Daoy (cell line): Measurements from ENCODE around the gene GP5. TPM values are rescaled to one million over a fixed set of nuclear protein-coding genes. Genes with fewer than 3 reads are reported as not detected.

Source experiments
- DNase-seq: peaks from one replicate; pipeline ENCODE4 v3.0.0-alpha.2; 2015; ENCODE audit warnings: low read depth
- total RNA-seq: library from RNA; depleted of rRNA; stranded (reverse); fragments of >200 nt; shearing (Covaris generic); gene quantifications from 2 replicates; pipeline ENCODE4 v1.2.3, GENCODE V29; 2014; rRNA removed

Gene GP5
- total RNA-seq, result not detected in 2 replicates

- DNase-seq, result no peak
These were observed at the start of gene GP5 for GRCh38 chr3:194399166-194399565. GP5 (minus strand) TSS chr3:194399266; CDS start chr3:194398282, 984 bp downstream.

GRCh38 chr3:194447657-194448056 lies 48.6 kb upstream of the GP5 start:
- DNase-seq, result no peak

DNA sequence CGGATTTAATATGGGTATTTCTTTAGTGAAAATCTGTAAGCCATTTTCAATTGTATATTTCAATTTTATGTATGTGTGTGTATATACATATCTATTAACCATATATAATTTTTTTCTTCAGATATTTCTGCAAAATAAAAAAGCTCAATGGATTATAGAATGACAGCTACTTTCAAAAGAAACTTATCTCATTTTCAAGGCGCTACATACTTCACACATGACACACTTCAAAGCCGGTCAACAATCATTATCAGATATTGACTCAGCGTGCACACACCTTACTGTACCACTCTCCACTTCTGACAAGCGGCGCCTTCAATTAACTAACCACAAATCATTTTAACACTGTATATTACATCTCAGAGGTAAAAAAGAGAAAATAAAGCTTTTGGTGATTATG lies 48.1 kb upstream of the GP5 start:
- no peak for DNase-seq

GRCh38 chr3:194446754-194447153 lies 47.7 kb upstream of the GP5 start:
- DNase-seq, result no peak

DNA sequence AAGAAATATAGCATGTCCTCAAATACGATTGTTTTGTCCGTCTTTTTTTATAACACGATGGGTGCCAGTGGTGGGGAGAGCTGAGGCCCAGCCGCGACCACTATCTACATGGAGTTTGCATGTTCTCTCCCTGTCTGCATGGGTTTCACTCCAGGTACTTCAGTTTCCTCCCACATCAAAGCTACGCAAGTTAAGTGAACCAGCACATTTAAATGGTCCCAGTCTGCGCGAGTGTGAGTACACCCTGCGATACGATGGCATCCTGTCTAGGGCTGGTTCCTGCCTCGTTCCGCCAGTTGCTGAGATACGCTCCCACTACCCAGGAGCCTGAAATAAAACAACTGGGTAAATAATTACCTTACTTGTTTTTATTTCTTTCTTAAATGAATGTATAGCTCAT lies 47.1 kb upstream of the GP5 start:
- no peak for DNase-seq

- no peak for DNase-seq
These were observed 44.8 kb upstream of the GP5 start for GRCh38 chr3:194443901-194444300.

- DNase-seq, result no peak
These were observed 41.7 kb upstream of the GP5 start for GRCh38 chr3:194440756-194441155.

DNA sequence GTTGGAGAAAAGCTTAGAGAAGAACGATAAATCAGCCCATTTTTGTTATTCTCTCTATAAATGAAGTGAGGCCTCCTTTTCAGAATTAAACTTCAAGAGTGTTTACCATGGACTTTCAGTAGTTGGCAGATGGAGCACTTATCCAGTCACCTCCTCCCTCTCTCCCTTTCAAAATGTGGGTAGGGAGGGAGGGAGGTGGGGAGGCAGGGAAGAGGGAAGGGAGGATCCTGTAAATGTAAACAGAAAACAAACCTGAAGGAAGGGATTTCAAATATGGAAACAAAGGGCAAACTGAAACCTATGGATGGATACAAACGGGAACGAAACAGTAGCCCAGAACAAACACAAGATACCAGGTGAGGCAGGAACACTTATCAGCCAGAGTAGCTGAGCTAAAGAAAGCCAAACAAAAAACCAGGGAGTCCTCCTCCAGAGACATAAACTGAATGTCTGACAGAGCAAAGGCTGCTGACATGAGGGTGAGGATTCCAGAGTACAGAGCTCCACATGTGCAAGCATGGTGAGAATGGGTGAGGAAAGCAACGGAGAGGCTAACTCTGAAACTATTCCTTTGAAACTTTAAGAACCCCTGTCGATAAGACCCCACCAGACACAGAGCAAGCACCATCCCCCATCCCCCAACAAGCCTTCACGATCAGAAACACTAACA lies 41.0 kb upstream of the GP5 start:
- no peak for DNase-seq

GRCh38 chr3:194434503-194434902 lies 35.4 kb upstream of the GP5 start:
- no peak for DNase-seq

GRCh38 chr3:194431554-194431953 lies 32.5 kb upstream of the GP5 start:
- DNase-seq, result no peak

DNA sequence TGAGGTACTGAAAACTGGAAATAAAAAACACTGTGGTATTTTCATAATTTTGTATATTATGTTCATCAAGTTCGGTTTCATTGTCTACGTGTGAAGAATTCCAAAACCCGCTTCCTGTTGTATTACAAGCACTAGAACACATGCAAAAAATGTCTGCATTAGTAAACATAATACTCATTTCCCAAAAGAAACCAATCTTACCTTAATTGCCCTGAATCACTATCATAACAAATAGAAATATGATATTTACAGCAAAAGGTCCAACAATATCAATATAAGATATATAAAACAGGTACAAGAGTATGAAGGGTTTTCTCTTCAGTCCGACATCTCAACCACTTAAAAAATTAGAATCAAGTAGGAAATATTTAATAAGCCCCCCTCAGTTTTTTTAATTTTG lies 26.3 kb upstream of the GP5 start:
- DNase-seq, result no peak

DNA sequence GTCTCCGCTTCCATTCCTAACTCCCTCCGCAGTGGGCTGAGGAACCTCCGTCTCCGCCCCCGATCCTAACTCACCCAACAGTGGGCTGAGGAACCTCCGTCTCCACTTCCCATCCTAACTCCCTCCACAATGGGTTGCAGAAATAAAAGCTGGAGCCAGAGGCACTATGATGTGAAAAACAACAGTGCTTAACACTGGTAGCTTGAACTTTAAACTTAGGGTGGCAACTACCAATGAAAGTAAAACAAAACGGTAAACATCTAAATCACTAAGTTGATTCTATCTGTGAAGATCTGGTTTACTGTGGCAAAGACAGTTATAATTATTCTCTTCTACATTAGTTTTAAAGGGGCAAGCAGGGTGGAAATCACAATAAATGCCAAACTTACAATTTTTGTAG lies 25.9 kb upstream of the GP5 start:
- no peak for DNase-seq

DNA sequence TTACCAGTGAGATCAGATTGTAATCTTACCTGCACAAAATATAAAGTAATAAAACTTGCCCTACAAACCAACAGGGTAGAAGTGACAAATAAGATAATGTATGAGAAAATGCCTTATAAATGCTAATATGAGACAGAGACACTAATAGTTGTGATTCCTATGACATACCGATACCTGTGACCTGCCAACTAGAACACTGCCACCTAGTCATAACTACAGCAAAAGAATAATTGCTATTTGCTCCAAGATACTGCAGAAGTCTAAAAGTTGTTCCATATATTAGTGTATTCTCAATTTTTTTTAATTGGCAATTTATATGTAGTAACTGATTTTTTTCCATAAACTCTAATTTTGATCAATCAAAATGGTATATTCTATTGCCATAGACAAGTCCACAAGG lies 25.3 kb upstream of the GP5 start:
- no peak for DNase-seq

DNA sequence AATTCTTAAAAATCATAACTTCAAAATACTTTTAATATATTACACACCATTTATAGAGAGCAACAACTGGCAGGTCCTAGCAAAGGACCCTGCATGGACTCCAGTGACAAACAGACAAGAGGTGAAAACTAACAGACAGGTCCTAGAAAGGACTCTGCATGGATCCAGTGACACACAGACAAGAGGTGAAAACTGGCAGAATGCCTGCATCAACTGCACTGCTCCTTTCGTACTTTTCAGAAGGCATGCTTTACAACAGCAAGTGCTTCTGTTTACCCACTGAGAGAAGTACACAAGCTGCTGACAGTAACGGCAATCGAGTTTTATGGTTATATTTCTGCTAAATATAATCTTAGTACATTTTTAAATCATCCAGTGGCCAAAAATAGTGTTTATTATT lies 24.3 kb upstream of the GP5 start:
- no peak for DNase-seq

DNA sequence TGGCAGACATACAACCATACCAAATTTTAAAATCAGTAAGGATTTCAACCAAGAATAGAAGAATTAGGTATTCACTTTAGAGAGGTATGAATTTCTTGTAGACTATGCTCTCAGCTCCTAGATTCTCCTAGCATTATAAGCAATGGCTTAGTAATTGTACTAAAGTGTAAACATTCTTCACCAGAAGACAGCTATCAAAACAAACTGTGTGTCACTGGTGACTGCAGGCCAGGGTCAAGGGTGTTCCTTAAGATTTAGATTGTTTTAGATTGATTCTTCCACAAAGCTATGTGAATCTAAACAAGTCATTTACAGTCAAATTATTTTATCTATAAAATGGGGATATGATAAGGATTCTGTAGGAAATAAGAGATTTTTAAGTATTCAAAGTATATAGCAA lies 23.1 kb upstream of the GP5 start:
- DNase-seq, result no peak

DNA sequence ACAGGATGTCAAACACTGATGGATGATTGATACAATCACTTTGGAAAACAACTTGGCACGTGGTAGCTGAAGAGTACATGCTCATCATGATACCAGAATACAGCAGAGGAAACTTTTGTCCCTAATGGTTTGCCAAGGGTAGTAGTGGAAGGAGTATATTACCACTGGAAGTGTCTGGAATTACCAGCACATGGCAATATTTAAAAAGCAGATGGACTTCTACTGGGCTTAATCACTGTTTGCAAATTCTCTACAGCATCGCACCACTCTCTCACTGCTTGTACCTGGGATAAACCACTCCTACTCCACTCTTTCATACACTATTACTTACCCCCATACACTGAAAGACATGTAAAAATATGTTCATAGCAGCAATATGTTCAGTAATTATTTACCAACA lies 19.6 kb upstream of the GP5 start:
- DNase-seq, result no peak

GRCh38 chr3:194407423-194407822 lies 8.4 kb upstream of the GP5 start:
- DNase-seq, result no peak

DNA sequence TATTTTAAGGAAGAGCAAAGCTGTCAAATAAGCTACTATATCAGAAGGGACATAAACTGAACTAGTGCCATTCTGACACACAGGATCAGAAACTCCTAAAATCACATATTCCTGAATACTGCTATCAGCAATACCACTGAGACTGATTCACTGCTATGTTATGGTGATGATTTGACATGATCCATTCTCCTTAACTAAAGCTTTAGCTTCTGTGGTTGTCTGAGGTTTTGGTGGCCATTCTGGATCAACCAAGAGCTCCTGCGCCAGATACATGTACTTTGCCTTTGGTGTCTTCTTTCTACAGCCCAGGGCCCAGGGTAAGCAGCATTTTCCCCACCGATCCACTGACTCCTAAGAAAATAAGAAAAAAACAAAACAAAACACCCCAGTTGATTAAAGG lies 6.7 kb upstream of the GP5 start:
- no peak for DNase-seq

- peak; percentile 50 for DNase-seq
These were observed 5.5 kb upstream of the GP5 start for GRCh38 chr3:194404365-194405140.

DNA sequence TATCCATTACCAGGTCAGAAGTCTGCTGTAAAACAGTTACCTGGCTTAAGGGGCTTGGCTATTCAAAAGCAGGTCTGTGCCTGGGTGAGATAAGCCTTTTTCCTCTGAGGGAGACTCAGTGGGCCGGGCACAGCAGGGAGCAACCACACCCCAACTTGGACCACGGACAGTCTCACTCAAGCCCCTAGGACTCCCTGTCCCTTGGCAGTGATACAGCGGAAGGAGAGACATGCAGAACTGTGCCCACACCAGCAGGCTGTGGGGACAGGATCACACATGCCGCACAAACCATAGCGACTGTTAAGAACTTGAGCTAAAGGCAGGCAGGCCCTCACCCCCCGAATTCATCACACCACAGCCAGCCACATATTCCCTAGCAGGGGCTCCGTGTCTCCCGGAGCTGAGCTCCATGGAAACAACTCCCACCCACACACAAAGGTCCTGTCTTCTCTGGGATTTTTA lies 2.8 kb upstream of the GP5 start:
- DNase-seq, result no peak

DNA sequence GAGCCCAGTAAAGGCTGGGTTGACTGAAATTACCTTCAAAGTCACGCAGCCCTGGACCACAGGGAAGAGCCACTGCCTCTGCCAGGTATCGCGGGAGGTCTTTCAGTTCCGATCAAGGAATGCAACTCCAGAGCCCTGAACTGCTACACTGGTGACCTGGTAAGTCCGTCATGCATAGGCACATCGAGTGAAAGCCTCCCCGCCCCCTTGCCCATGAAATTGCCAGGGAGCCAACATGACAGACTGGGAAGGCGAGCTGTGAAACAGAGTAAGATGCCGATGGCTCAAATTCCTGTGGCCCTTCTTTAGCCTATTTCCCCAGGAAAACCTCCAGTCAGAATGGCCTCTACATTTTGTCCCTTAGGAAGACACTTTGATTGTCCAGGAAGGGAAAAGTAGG lies 2.3 kb upstream of the GP5 start:
- no peak for DNase-seq

DNA sequence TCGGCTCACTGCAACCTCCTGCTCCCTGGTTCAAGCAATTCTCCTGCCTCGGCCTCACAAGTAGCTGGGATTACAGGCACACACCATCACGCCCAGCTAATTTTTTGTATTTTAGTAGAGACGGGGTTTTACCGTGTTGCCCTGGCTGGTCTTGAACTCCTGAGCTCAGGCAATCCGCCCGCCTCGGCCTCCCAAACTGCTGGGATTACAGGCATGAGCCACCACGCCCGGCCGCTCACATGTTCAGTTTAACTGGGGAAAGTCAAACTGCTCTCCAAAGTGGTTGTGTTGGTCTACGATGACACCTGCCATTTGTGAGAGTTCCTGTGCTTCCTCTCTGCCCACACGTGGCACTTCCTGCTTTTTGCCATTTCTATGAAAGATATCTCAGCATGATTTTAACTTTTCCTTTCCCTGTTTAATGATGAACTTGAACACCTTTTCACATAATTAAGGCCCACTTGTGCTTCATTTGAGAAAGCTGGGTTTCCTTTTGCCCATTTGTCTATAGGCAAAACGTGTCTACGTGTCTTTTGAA lies 877 bp upstream of the GP5 start:
- no peak for DNase-seq

DNA sequence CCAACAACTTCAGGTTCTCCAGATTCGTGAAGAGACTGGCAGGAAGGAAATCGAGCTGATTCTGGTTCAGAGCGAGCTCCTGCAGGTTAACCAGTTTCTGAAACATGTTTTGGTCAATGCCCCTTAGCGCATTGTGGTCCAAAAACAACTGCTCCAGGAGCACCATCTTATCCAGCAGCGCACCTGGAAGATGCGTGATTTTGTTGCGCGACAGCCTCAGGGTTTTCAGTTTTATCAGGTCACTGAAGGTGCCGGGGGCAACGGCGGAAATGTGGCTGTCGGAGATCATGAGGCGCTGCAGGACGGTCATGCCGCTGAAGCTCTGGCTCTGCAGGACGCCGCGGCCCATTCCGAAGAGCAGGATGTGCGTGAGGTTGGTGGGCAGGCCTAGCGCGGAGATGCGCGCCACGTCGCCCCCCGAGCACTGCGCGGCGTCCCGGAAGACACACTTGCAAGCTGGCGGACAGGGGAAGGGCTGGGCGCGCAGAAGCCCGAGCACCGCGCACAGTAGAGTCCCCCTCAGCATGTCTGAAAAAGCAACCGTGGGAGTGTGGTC lies 1.2 kb downstream of the GP5 start:
- DNase-seq, result no peak
